GM23248 (cell line): ENCODE results near the gene CLIP2.

Experiments used
- EZH2 ChIP-seq: fragments of 200-600 bp; sonication (generic); IDR thresholded peaks from 2 replicates; pipeline ENCODE4 v1.6.1; 2018; ENCODE audit warnings: antibody characterized with exemption, mild to moderate bottlenecking; ENCODE audit not compliant: insufficient read depth, poor library complexity, severe bottlenecking
- EZH2phosphoT487 ChIP-seq: fragments of 200-600 bp; sonication (generic); IDR thresholded peaks from 2 replicates; pipeline ENCODE4 v1.6.1; 2018; ENCODE audit warnings: antibody characterized with exemption, moderate library complexity, mild to moderate bottlenecking, low read depth; ENCODE audit not compliant: insufficient read depth

- TF ChIP-seq EZH2 (no peak), EZH2phosphoT487 (no peak)
Observed at GRCh38 chr7:74252893-74253292, 36.3 kb upstream of the CLIP2 start.
